Measurements from ENCODE around the gene UBR4. TPM values are rescaled to one million over a fixed set of nuclear protein-coding genes. Genes with fewer than 3 reads are reported as not detected.

The UBR4 gene
- total RNA-seq, 1 donor, result 136 TPM

- no peak overlapping the region for H3K4me3 ChIP-seq (ENCODE audit: low read depth, low read length)
- DNase-seq (ENCODE audit: low read depth), result no peak
- no peak for TF ChIP-seq CTCF (IDR thresholded peaks at IDR 0.05; ENCODE audit: insufficient read depth, low read length)
Measured at GRCh38 chr1:19229828-19230325, 19.8 kb upstream of the UBR4 start.

- TF ChIP-seq CTCF (IDR thresholded peaks at IDR 0.05; ENCODE audit: insufficient read depth, low read length), result no peak
- no peak overlapping the region for H3K4me3 ChIP-seq (ENCODE audit: low read depth, low read length)
- DNase-seq (ENCODE audit: low read depth), result no peak
Measured at GRCh38 chr1:19229229-19229628, 19.2 kb upstream of the UBR4 start.

- no peak overlapping the region for H3K4me3 ChIP-seq (ENCODE audit: low read depth, low read length)
- TF ChIP-seq CTCF (IDR thresholded peaks at IDR 0.05; ENCODE audit: insufficient read depth, low read length), result no peak
- DNase-seq (ENCODE audit: low read depth), result no peak
Measured at GRCh38 chr1:19222979-19223824, 13.1 kb upstream of the UBR4 start.

GRCh38 chr1:19222573-19222972 lies 12.5 kb upstream of the UBR4 start:
- no peak for DNase-seq (ENCODE audit: low read depth)
- TF ChIP-seq CTCF (IDR thresholded peaks at IDR 0.05; ENCODE audit: insufficient read depth, low read length), result no peak
- no peak overlapping the region for H3K4me3 ChIP-seq (ENCODE audit: low read depth, low read length)

GRCh38 chr1:19220991-19221390 lies 10.9 kb upstream of the UBR4 start:
- no peak overlapping the region for H3K4me3 ChIP-seq (ENCODE audit: low read depth, low read length)
- TF ChIP-seq CTCF (IDR thresholded peaks at IDR 0.05; ENCODE audit: insufficient read depth, low read length), result no peak
- DNase-seq (ENCODE audit: low read depth), result no peak

- DNase-seq (ENCODE audit: low read depth), result no peak
Measured at GRCh38 chr1:19220080-19220846, 10.2 kb upstream of the UBR4 start.

More at GRCh38 chr1:19220080-19220846, 10.2 kb upstream of the UBR4 start:
- no peak for TF ChIP-seq CTCF (IDR thresholded peaks at IDR 0.05; ENCODE audit: insufficient read depth, low read length)
- no peak overlapping the region for H3K4me3 ChIP-seq (ENCODE audit: low read depth, low read length)

Data from fibroblast of the aortic adventitia (primary cell).